GM12891 (cell line): ENCODE results near the gene BCDIN3D.

Experiments
- PAX5 ChIP-seq: IDR thresholded peaks from 2 replicates; pipeline ENCODE4 v1.6.1; 2011; ENCODE audit warnings: low read length, moderate library complexity, mild to moderate bottlenecking; ENCODE audit not compliant: insufficient read depth, severe bottlenecking
- POLR2A ChIP-seq: IDR thresholded peaks from 2 replicates; pipeline ENCODE4 v1.6.1; 2011; ENCODE audit warnings: low read depth, low read length, control low read depth
- POLR2AphosphoS5 ChIP-seq: IDR thresholded peaks from 2 replicates; pipeline ENCODE4 v1.6.1; 2011; ENCODE audit warnings: low read depth, low read length, control low read depth
- POU2F2 ChIP-seq: IDR thresholded peaks from 2 replicates; pipeline ENCODE4 v1.6.1; 2011; ENCODE audit warnings: low read depth, mild to moderate bottlenecking, control low read depth, low read length, moderate library complexity
- SPI1 ChIP-seq: IDR thresholded peaks from 2 replicates; pipeline ENCODE4 v1.6.1; 2011; ENCODE audit warnings: low read depth, low read length, control low read depth
- TAF1 ChIP-seq: IDR thresholded peaks from 2 replicates; pipeline ENCODE4 v1.6.1; 2011; ENCODE audit warnings: low read depth, low read length, control low read depth

DNA sequence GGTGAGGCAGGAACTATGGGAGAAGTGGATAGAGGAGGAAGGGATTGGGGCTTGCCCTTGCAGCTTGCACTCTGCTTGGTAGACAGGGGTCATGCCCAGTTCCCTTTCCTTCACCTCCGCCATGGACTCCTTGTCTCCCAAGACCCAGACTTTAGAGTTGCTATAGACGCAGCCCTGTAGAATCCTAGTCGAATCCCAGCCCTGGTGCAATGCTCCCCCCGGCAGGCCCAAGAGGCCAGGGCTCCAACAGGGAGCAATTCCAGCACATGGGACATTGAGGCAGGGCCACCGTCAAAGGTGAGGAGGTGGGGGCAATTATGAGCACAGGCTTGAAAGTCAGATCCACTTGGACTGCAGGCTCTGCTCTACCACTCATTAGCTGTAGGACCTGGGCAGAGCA is 29.5 kb upstream of the BCDIN3D start:
- TF ChIP-seq POLR2A (no peak), POLR2AphosphoS5 (no peak), TAF1 (no peak), SPI1 (no peak), POU2F2 (no peak), PAX5 (no peak)
